Measurements from ENCODE around the gene CDKL1.

The CDKL1 gene

GRCh38 chr14:50396631-50397389, at the start of gene CDKL1:
Gene CDKL1 (minus strand): TSS chr14:50396881. CDS start chr14:50395868, 1,013 bp downstream.
- DNase-seq = no peak

GRCh38 chr14:50434528-50434927, 37.8 kb upstream of the CDKL1 start:
- DNase-seq = no peak

- DNase-seq = no peak
These were observed 35.5 kb upstream of the CDKL1 start for GRCh38 chr14:50432131-50432530.

GRCh38 chr14:50425816-50426215, 29.1 kb upstream of the CDKL1 start:
- no peak for DNase-seq

- no peak for DNase-seq
These were observed 28.4 kb upstream of the CDKL1 start for GRCh38 chr14:50425105-50425504.

GRCh38 chr14:50423529-50423928, 26.8 kb upstream of the CDKL1 start:
- no peak for DNase-seq

- no peak for DNase-seq
These were observed 24.8 kb upstream of the CDKL1 start for GRCh38 chr14:50421499-50421898.

- DNase-seq = no peak
These were observed 21.2 kb upstream of the CDKL1 start for GRCh38 chr14:50417853-50418252.

GRCh38 chr14:50410921-50411320, 14.2 kb upstream of the CDKL1 start:
- no peak for DNase-seq

GRCh38 chr14:50410071-50410470, 13.4 kb upstream of the CDKL1 start:
- no peak for DNase-seq

GRCh38 chr14:50407111-50407812, 10.6 kb upstream of the CDKL1 start:
- DNase-seq = no peak

- DNase-seq = no peak
These were observed 6.7 kb upstream of the CDKL1 start for GRCh38 chr14:50403419-50403818.

- DNase-seq = no peak
These were observed 6.3 kb upstream of the CDKL1 start for GRCh38 chr14:50402965-50403364.

GRCh38 chr14:50400461-50400860, 3.8 kb upstream of the CDKL1 start:
- no peak for DNase-seq

GRCh38 chr14:50399251-50400032, 2.8 kb upstream of the CDKL1 start:
- no peak for DNase-seq

GRCh38 chr14:50398189-50398580, 1.5 kb upstream of the CDKL1 start:
- no peak for DNase-seq

GRCh38 chr14:50397390-50398188, 908 bp upstream of the CDKL1 start:
- DNase-seq = no peak

GRCh38 chr14:50395448-50395847, 1.2 kb downstream of the CDKL1 start:
- no peak for DNase-seq

GRCh38 chr14:50394713-50395112, 2.0 kb downstream of the CDKL1 start:
- DNase-seq = no peak

- DNase-seq = no peak
These were observed 6.8 kb downstream of the CDKL1 start for GRCh38 chr14:50389668-50390441.

- DNase-seq = no peak
These were observed 8.3 kb downstream of the CDKL1 start for GRCh38 chr14:50388256-50388931.

All from NCI-H1417 treated with DMSO at 0.1 percent for 48 hours (cell line).